Adrenal gland (tissue), 12 donors: Measurements from ENCODE around the gene SMIM38. TPM values are rescaled to one million over a fixed set of nuclear protein-coding genes. Genes with fewer than 3 reads are reported as not detected.

Source experiments
- DNase-seq, 7 donors: peaks; one replicate each; pipeline ENCODE4 v3.0.0-alpha.2; 2019 to 2020
- H3K27ac ChIP-seq, 5 donors: fragments of 200-600 bp; sonication (generic) in 4 of 5; 1 replicate in 3 of 5; 2 replicates in 2 of 5; pipeline versions ENCODE4 v1.5.1 to v1.8.0; 2016 to 2020; ENCODE audit warnings: mild to moderate bottlenecking in 1 of 5
- H3K27me3 ChIP-seq: fragments of 200-600 bp; 2 replicates; pipeline ENCODE4 v1.8.0; 2021
- H3K36me3 ChIP-seq, 2 donors: fragments of 200-600 bp; replicated peaks in 1 of 2; 1 replicate in 1 of 2; 2 replicates in 1 of 2; pipeline versions ENCODE4 v1.5.1 to v1.8.0; 2018 to 2022
- H3K4me1 ChIP-seq, 2 donors: fragments of 200-600 bp; replicated peaks in 1 of 2; 1 replicate in 1 of 2; 2 replicates in 1 of 2; pipeline versions ENCODE4 v1.5.1 to v1.8.0; 2018 to 2021
- H3K4me3 ChIP-seq, 4 donors: fragments of 200-600 bp; sonication (generic) in 3 of 4; one replicate each; pipeline ENCODE4 v1.5.1; 2016 to 2018
- H3K9me3 ChIP-seq, 3 donors: fragments of 200-600 bp; sonication (generic) in 1 of 3; replicated peaks in 1 of 3; 1 replicate in 2 of 3; 2 replicates in 1 of 3; pipeline versions ENCODE4 v1.5.1 to v1.8.0; 2016 to 2021
- POLR2A ChIP-seq, 2 donors: fragments of 450-650 bp; IDR thresholded peaks; one replicate each; pipeline ENCODE4 v1.6.1; 2017; ENCODE audit warnings: antibody characterized with exemption in 2 of 2, mild to moderate bottlenecking in 2 of 2, moderate library complexity in 1 of 2
- WGBS, 4 donors: extraction: QIAGEN DNeasy Blood & Tissue Kit in 2 of 4; methylation state at CpG; one replicate each; pipeline versions ENCODE4 v1.1.5 to v1.1.7; 2013 to 2017; 5-methylcytosine and 5-hydroxymethylcytosine counted together
- intact Hi-C, 2 donors: fragments of 100-400 bp; cut with DNase I; formaldehyde crosslinking; loops; one replicate each; pipeline versions ENCODE4 v1.14.1 to v1.15.0; 2022 to 2023
- polyA plus RNA-seq, 3 donors: library from polyadenylated mRNA; stranded (reverse); fragments of 200-250 nt in 2 of 3; fragments of 350-450 nt in 1 of 3; fragmentation: Illumina TruSeq in 1 of 3; extraction: RNeasy Lipid Tissue Mini Kit (QIAGEN cat#74804) in 1 of 3; gene quantifications; one replicate each; pipeline ENCODE4 v1.2.3, GENCODE V29; 2013 to 2014
- total RNA-seq, 9 donors: library from RNA; depleted of rRNA in 4 of 9; stranded (reverse); fragments of >200 nt in 4 of 9; fragments of 120-200 nt in 1 of 9; fragmentation: NEBNext Ultra II Directional in 1 of 9; extraction: Animal tissue kit (Norgen Biotek cat#: 25700) in 1 of 9; gene quantifications; one replicate each; pipeline versions ENCODE4 v1.1.0 to v1.2.4, GENCODE V29; 2013 to 2023
- TF ChIP-seq, protein P1 (sequence below), 6 experiments: fragments of 450-650 bp in 4 of 6; fragments of 200-600 bp in 2 of 6; sonication (generic) in 1 of 6; IDR thresholded peaks; 1 replicate in 5 of 6; 2 replicates in 1 of 6; pipeline versions ENCODE4 v1.5.1 to v1.8.0; 2016 to 2021; ENCODE audit warnings: antibody characterized with exemption in 6 of 6, mild to moderate bottlenecking in 2 of 6, moderate library complexity in 1 of 6
- donor health status: healthy with polysubstance abuse.
- donor health status: Bipolar disorder and iron deficiency.
- donor health status: DM: yes; HTN: yes; CAD: no.
- donor health status: DM: no; HTN: no; CAD: no.
- donor health status: DM: no; HTN: no; CAD: no.
- donor health status: DM: yes; HTN: yes; CAD: no.

The SMIM38 gene
- total and polyA plus RNA-seq, 12 donors = 0.11 to 0.33 (median 0.16) TPM; not detected in 4

DNA sequence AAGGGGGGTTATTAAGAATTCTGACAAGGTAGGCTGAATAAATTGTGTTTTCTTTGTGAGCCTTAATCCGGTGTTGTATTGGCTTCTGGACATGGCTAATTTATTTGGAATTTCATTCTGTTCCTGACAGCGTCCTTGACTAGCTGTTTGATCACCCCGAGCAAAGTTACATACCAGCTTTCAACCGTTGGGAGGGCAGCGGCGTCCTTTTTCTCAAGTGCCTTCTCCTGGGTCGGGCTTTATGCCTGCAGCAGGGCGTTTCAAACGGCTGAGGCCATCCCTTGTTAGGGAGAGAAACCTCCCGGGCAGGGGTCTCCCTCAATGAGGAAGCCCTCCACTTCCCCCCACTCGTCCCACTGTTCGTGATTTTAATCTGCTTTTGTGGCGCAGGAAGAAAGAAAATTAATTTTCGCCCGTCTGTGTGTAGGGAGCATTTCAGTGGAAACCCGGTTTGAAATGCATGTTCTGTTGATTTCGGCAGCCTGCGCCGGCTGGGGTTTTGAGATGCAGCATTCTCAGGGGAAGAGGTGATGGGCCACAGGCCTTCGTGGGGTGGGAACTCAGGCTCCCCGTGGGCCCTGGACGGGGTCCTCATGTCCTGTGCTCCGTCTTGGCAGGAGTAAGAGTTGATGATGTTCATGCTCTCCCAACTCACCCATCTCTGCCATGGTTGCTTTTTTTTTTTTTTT is 2.9 kb upstream of the SMIM38 start:
- 58 to 68% (median 66%) methylated on average over 23 of the region's 23 CpGs for WGBS, 4 donors
- H3K27me3 ChIP-seq = no peaks in the 10 kb centered on the region
- TF ChIP-seq, protein P1, sequence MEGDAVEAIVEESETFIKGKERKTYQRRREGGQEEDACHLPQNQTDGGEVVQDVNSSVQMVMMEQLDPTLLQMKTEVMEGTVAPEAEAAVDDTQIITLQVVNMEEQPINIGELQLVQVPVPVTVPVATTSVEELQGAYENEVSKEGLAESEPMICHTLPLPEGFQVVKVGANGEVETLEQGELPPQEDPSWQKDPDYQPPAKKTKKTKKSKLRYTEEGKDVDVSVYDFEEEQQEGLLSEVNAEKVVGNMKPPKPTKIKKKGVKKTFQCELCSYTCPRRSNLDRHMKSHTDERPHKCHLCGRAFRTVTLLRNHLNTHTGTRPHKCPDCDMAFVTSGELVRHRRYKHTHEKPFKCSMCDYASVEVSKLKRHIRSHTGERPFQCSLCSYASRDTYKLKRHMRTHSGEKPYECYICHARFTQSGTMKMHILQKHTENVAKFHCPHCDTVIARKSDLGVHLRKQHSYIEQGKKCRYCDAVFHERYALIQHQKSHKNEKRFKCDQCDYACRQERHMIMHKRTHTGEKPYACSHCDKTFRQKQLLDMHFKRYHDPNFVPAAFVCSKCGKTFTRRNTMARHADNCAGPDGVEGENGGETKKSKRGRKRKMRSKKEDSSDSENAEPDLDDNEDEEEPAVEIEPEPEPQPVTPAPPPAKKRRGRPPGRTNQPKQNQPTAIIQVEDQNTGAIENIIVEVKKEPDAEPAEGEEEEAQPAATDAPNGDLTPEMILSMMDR (IDR thresholded peaks at IDR 0.05) = no peak
- no peak for DNase-seq
- intact Hi-C loops = no loop called here
- H3K4me3 ChIP-seq = no peak overlapping the region
- H3K36me3 ChIP-seq = no peaks in the 10 kb centered on the region
- H3K9me3 ChIP-seq = no peaks in the 10 kb centered on the region
- H3K4me1 ChIP-seq = no peaks in the 10 kb centered on the region
- no peak overlapping the region for H3K27ac ChIP-seq

DNA sequence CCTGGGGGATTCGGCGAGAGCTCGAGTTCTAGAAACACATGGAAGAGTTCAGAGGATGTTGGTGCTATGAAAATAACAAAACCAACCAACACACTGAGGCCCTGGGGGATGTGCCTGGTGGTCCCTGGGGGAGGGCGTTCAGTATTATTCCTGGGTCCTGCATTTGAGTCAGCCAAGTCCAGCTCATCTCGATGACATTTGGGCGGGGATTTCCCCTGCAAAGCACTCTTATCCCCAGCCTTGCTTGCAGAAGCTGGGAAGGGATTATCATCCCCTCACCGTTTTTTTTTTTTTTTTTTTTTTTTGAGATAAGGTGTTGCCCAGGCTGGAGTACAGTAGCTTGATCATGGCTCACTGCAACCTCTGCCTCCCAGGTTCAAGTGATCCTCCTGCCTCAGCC is 2.1 kb upstream of the SMIM38 start:
- Histone ChIP-seq H3K27ac (no peak overlapping the region), H3K36me3 (no peaks in the 10 kb centered on the region), H3K4me1 (no peaks in the 10 kb centered on the region), H3K4me3 (no peak overlapping the region), H3K27me3 (no peaks in the 10 kb centered on the region), H3K9me3 (no peaks in the 10 kb centered on the region)
- intact Hi-C loops = no loop called here
- TF ChIP-seq, protein P1 (IDR thresholded peaks at IDR 0.05) = no peak
- no peak for TF ChIP-seq POLR2A (IDR thresholded peaks at IDR 0.05)
- WGBS, 4 donors = 68 to 80% (median 75%) methylated on average over 7 of the region's 7 CpGs
- no peak for DNase-seq

GRCh38 chr11:69154211-69154913 is 1.4 kb upstream of the SMIM38 start:
- intact Hi-C loops = no loop called here
- DNase-seq = no peak
- H3K4me1 ChIP-seq = no peaks in the 10 kb centered on the region

DNA sequence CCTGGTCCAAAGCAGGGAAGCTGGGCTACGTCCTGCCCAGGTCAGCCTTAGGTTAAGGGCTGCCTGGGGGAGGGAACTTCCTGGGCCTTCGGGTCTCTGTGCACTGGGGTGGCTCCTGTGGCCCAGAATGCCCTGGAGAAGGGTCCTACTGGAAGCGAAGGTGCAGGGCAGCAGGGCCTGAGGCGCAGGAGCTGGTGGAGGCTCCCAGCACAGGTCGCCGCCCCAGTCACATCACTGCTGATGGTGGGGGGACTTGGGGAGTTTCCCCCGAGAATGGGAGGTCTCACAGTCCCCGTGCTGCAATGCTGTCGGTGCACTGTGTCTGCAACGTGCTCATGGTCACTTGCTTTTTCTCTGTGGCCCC is 815 bp upstream of the SMIM38 start:
- H3K27me3 ChIP-seq = no peaks in the 10 kb centered on the region
- TF ChIP-seq POLR2A (IDR thresholded peaks at IDR 0.05) = no peak
- TF ChIP-seq, protein P1 (IDR thresholded peaks at IDR 0.05) = no peak
- no peak for DNase-seq
- no peaks in the 10 kb centered on the region for H3K36me3 ChIP-seq
- H3K4me3 ChIP-seq = no peak overlapping the region
- H3K4me1 ChIP-seq = no peaks in the 10 kb centered on the region
- no peaks in the 10 kb centered on the region for H3K9me3 ChIP-seq
- H3K27ac ChIP-seq = no peak overlapping the region
- WGBS, 4 donors = 74 to 86% (median 85%) methylated on average over 6 to 10 of the region's 10 CpGs
- intact Hi-C loops = no loop called here

More at GRCh38 chr11:69154211-69154913, 1.4 kb upstream of the SMIM38 start:
- Histone ChIP-seq H3K36me3 (no peaks in the 10 kb centered on the region), H3K27me3 (no peaks in the 10 kb centered on the region), H3K9me3 (no peaks in the 10 kb centered on the region), H3K4me3 (no peak overlapping the region), H3K27ac (no peak overlapping the region)
- no peak for TF ChIP-seq POLR2A (IDR thresholded peaks at IDR 0.05)
- TF ChIP-seq, protein P1 (IDR thresholded peaks at IDR 0.05) = no peak
- 90 to 93% (median 92%) methylated on average over 14 to 21 of the region's 21 CpGs for WGBS, 4 donors
